H1 (cell line): ENCODE results near the gene PTPRG. TPM values are rescaled to one million over a fixed set of nuclear protein-coding genes. Genes with fewer than 3 reads are reported as not detected.

Source experiments
- CTCF ChIA-PET: fragments of 300-600 bp; sonication (Branson Sonifier 250); formaldehyde crosslinking; loops from one replicate; lab custom pipeline; 2021; ENCODE audit not compliant: partially characterized antibody; lab: Charles Lee
- POLR2A ChIA-PET: fragments of 300-600 bp; sonication (Branson Sonifier 250); formaldehyde crosslinking; loops from one replicate; lab custom pipeline; 2021; ENCODE audit warnings: inconsistent platforms; ENCODE audit not compliant: partially characterized antibody; lab: Charles Lee
- DNase-seq, 2 experiments: peaks; one replicate each; pipeline versions ENCODE4 v3.0.0 to v3.0.0-alpha.2; 2010 to 2022; ENCODE audit warnings: low spot score in 2 of 2, low read depth in 1 of 2, mixed read lengths in 1 of 2
- FAIRE-seq: peaks from 2 replicates; lab custom pipeline; 2011; peaks lifted over from hg19 to GRCh38; lab: Jason Lieb, UNC
- H2AFZ ChIP-seq: 2 replicates; pipeline ENCODE4 v1.8.1; 2012; ENCODE audit warnings: low read length, inconsistent platforms
- H2AK5ac ChIP-seq: 2 replicates; pipeline ENCODE4 v1.6.1; 2013; ENCODE audit warnings: low read depth, low read length
- H2BK120ac ChIP-seq: replicated peaks from 2 replicates; pipeline ENCODE3; 2013; ENCODE audit warnings: low read depth, low read length, inconsistent platforms
- H2BK12ac ChIP-seq: 2 replicates; pipeline ENCODE4 v1.6.1; 2013; ENCODE audit warnings: low read depth, low read length
- H2BK15ac ChIP-seq: 2 replicates; pipeline ENCODE4 v1.6.1; 2013; ENCODE audit warnings: low read length
- H2BK20ac ChIP-seq: 2 replicates; pipeline ENCODE4 v1.6.1; 2013; ENCODE audit warnings: low read length
- H2BK5ac ChIP-seq: 2 replicates; pipeline ENCODE4 v1.6.1; 2013; ENCODE audit warnings: low read depth, low read length
- H3K14ac ChIP-seq: 2 replicates; pipeline ENCODE4 v1.6.1; 2013; ENCODE audit warnings: inconsistent platforms; ENCODE audit not compliant: insufficient read length
- H3K18ac ChIP-seq: 2 replicates; pipeline ENCODE4 v1.6.1; 2013; ENCODE audit warnings: low read length; ENCODE audit errors: extremely low read depth
- H3K23ac ChIP-seq: 2 replicates; pipeline ENCODE4 v1.6.1; 2013; ENCODE audit warnings: inconsistent platforms; ENCODE audit not compliant: insufficient read length
- H3K23me2 ChIP-seq: 2 replicates; pipeline ENCODE4 v1.6.1; 2013; ENCODE audit warnings: low read depth, low read length
- H3K27ac ChIP-seq: 2 replicates; pipeline ENCODE4 v1.6.1; 2011; ENCODE audit warnings: low read depth, low read length, inconsistent platforms
- H3K27me3 ChIP-seq, 4 experiments: replicated peaks in 1 of 4; 1 replicate in 1 of 4; 2 replicates in 3 of 4; pipeline versions ENCODE4 v1.6.1 to v1.8.1; 2011 to 2013; ENCODE audit warnings: low read length in 3 of 4, mild to moderate bottlenecking in 3 of 4, inconsistent platforms in 2 of 4, mixed read lengths in 2 of 4, moderate library complexity in 1 of 4; ENCODE audit not compliant: control insufficient read depth in 3 of 4, insufficient read depth in 3 of 4; ENCODE audit errors: extremely low read depth in 1 of 4
- H3K36me3 ChIP-seq, 4 experiments: 2 replicates each; pipeline versions ENCODE4 v1.6.1 to v1.8.1; 2011 to 2013; ENCODE audit warnings: mild to moderate bottlenecking in 4 of 4, low read length in 3 of 4, moderate library complexity in 2 of 4, control low read depth in 1 of 4, inconsistent platforms in 1 of 4; ENCODE audit not compliant: insufficient read depth in 4 of 4, control insufficient read depth in 2 of 4
- H3K4ac ChIP-seq: replicated peaks from 2 replicates; pipeline ENCODE3; 2013; ENCODE audit warnings: low read length, low read depth, mixed read lengths, inconsistent platforms; ENCODE audit not compliant: insufficient read length
- H3K4me1 ChIP-seq, 4 experiments: replicated peaks in 1 of 4; 1 replicate in 1 of 4; 2 replicates in 3 of 4; pipeline versions ENCODE4 v1.6.1 to v1.8.1; 2011 to 2013; ENCODE audit warnings: low read length in 3 of 4, inconsistent platforms in 2 of 4, mixed read lengths in 1 of 4; ENCODE audit not compliant: insufficient read depth in 4 of 4, control insufficient read depth in 3 of 4
- H3K4me2 ChIP-seq, 2 experiments: 2 replicates each; pipeline versions ENCODE4 v1.6.1 to v1.8.1; 2011 to 2013; ENCODE audit warnings: low read depth in 2 of 2, low read length in 2 of 2, control low read depth in 1 of 2, inconsistent platforms in 1 of 2, mild to moderate bottlenecking in 1 of 2; ENCODE audit not compliant: insufficient read depth in 1 of 2
- H3K4me3 ChIP-seq, 4 experiments: fragments of 200-600, 300-600 bp in 1 of 4; sonication (generic), shearing (Covaris generic), sonication (Bioruptor Twin) in 1 of 4; 2 replicates each; pipeline versions ENCODE4 v1.5.1 to v1.8.1; 2011 to 2016; ENCODE audit warnings: low read length in 4 of 4, low read depth in 3 of 4, control low read depth in 2 of 4, inconsistent platforms in 2 of 4, mild to moderate bottlenecking in 2 of 4, mixed read lengths in 1 of 4, moderate library complexity in 1 of 4; ENCODE audit not compliant: insufficient read depth in 2 of 4; ENCODE audit errors: extremely low read depth in 1 of 4
- H3K56ac ChIP-seq: replicated peaks from 2 replicates; pipeline ENCODE3; 2013; ENCODE audit warnings: low read depth, mild to moderate bottlenecking, mixed read lengths, low read length, inconsistent platforms; ENCODE audit not compliant: insufficient read length
- H3K79me1 ChIP-seq: 2 replicates; pipeline ENCODE4 v1.6.1; 2013; ENCODE audit warnings: low read depth, low read length, control low read depth
- H3K79me2 ChIP-seq, 2 experiments: 2 replicates each; pipeline versions ENCODE4 v1.6.1 to v1.8.1; 2012 to 2013; ENCODE audit warnings: low read length in 2 of 2, mild to moderate bottlenecking in 2 of 2, inconsistent platforms in 1 of 2; ENCODE audit not compliant: insufficient read depth in 2 of 2, control insufficient read depth in 1 of 2
- H3K9ac ChIP-seq, 4 experiments: replicated peaks in 1 of 4; 1 replicate in 1 of 4; 2 replicates in 3 of 4; pipeline versions ENCODE4 v1.6.1 to v1.8.1; 2011 to 2013; ENCODE audit warnings: low read depth in 3 of 4, low read length in 3 of 4, control low read depth in 2 of 4, mild to moderate bottlenecking in 2 of 4, moderate library complexity in 2 of 4, inconsistent platforms in 1 of 4; ENCODE audit errors: extremely low read depth in 1 of 4
- H3K9me3 ChIP-seq, 2 experiments: 2 replicates each; pipeline versions ENCODE4 v1.6.1 to v1.8.1; 2012 to 2013; ENCODE audit warnings: mild to moderate bottlenecking in 2 of 2, moderate library complexity in 2 of 2, control low read depth in 1 of 2, inconsistent platforms in 1 of 2, low read depth in 1 of 2, low read length in 1 of 2, mixed read lengths in 1 of 2; ENCODE audit not compliant: insufficient read depth in 2 of 2
- H4K20me1 ChIP-seq, 2 experiments: replicated peaks in 1 of 2; 2 replicates each; pipeline versions ENCODE3 to v1.8.1; 2011 to 2013; ENCODE audit warnings: inconsistent platforms in 2 of 2, low read length in 2 of 2, mild to moderate bottlenecking in 1 of 2; ENCODE audit not compliant: insufficient read depth in 2 of 2, control insufficient read depth in 1 of 2
- H4K5ac ChIP-seq: 2 replicates; pipeline ENCODE4 v1.6.1; 2013; ENCODE audit warnings: low read length, low read depth, mixed read lengths, inconsistent platforms; ENCODE audit not compliant: insufficient read length
- H4K8ac ChIP-seq: 2 replicates; pipeline ENCODE4 v1.8.0; 2013; ENCODE audit warnings: mild to moderate bottlenecking, moderate library complexity, low read length, inconsistent platforms; ENCODE audit not compliant: insufficient read depth; ENCODE audit errors: extremely low read depth
- H4K91ac ChIP-seq: replicated peaks from 2 replicates; pipeline ENCODE3; 2013; ENCODE audit warnings: low read length, mixed read lengths, inconsistent platforms; ENCODE audit not compliant: insufficient read length
- BACH1 ChIP-seq: IDR thresholded peaks from 2 replicates; pipeline ENCODE4 v1.6.1; 2012; ENCODE audit warnings: low read length, improper control_type of control experiment
- KDM5A ChIP-seq: fragments of 200-600 bp; IDR thresholded peaks from 2 replicates; pipeline ENCODE4 v1.7.1; 2012; ENCODE audit warnings: mild to moderate bottlenecking, low read length, inconsistent platforms, mixed read lengths
- SP2 ChIP-seq: IDR thresholded peaks from 2 replicates; pipeline ENCODE4 v1.6.1; 2012; ENCODE audit warnings: mild to moderate bottlenecking, low read length, inconsistent platforms
- TAF7 ChIP-seq: optimal IDR thresholded peaks from 2 replicates; pipeline ENCODE3; 2011; ENCODE audit warnings: low read depth, mild to moderate bottlenecking, inconsistent platforms, low read length, moderate library complexity, borderline replicate concordance
- TCF12 ChIP-seq: IDR thresholded peaks from 2 replicates; pipeline ENCODE4 v1.6.1; 2011; ENCODE audit warnings: low read depth, mild to moderate bottlenecking, low read length
- TEAD4 ChIP-seq: IDR thresholded peaks from 2 replicates; pipeline ENCODE4 v1.6.1; 2012; ENCODE audit warnings: low read depth, low read length, inconsistent platforms, mixed read lengths
- polyA plus RNA-seq, 7 experiments: library from polyadenylated mRNA; depleted of rRNA in 3 of 7; stranded (reverse) in 5 of 7; unstranded in 2 of 7; fragments of >200 nt in 5 of 7; fragments of 200-250 nt in 2 of 7; gene quantifications; 1 replicate in 5 of 7; 2 replicates in 1 of 7; 4 replicates in 1 of 7; pipeline versions ENCODE4 v1.2.1 to v1.2.3, GENCODE V29; 2011 to 2013; ENCODE audit warnings: missing spikeins in 2 of 7, mixed read lengths in 2 of 7
- total RNA-seq: library from RNA; stranded (reverse); fragmentation: NEBNext Ultra II Directional; extraction: Animal tissue kit (Norgen Biotek cat#: 25700); gene quantifications from 2 replicates; pipeline ENCODE4 v1.2.1, GENCODE V29; 2021
- TF ChIP-seq, protein P1 (sequence below): IDR thresholded peaks from 2 replicates; pipeline ENCODE4 v1.6.1; 2012; ENCODE audit warnings: low read length, inconsistent platforms
- TF ChIP-seq, protein P2 (sequence below): IDR thresholded peaks from 2 replicates; pipeline ENCODE4 v1.6.1; 2011; ENCODE audit warnings: low read length, improper control_type of control experiment
- TF ChIP-seq, protein P3 (sequence below): IDR thresholded peaks from 2 replicates; pipeline ENCODE4 v1.6.1; 2011; ENCODE audit warnings: low read depth, mild to moderate bottlenecking, low read length; ENCODE audit not compliant: insufficient read depth

The PTPRG gene
- total and polyA plus RNA-seq, 2 of the 8 experiments (the other 6 are each of a cell fraction or from before 2014, with no cell fraction given): 23.3 to 96.2 TPM

DNA sequence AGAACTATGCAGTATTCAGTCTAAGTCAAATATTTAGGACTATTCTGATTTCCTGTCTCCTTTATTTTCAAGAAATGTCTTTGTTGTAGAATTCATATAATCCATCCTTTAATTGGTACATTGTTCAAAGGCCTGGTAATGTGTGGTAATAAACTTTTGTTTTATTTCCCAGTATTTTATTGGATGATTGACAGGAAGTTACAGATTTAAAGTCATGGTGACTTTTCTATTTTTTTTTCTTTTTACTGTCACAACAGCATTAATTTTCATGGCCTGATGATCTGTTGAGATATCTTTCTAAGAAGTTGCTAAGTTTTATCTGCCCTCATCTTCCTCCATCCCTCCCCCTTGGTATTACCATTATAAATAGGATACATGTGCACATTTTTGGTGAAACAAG is 161.7 kb downstream of the PTPRG start:
- Histone ChIP-seq H2BK12ac (no peak overlapping the region), H3K79me1 (peaks cover 3% of the 10 kb centered on the region; the same call in 1 of the 2 replicates), H3K36me3 (no peaks in the 10 kb centered on the region; a peak in 1 of 8 replicates), H3K4me3 (no peak overlapping the region), H4K20me1 (no peaks in the 10 kb centered on the region), H3K18ac (no peak overlapping the region), H2BK120ac (no peak overlapping the region), H3K9me3 (no peaks in the 10 kb centered on the region), H3K27ac (no peak overlapping the region), H2BK15ac (no peak overlapping the region), H3K4me2 (no peak overlapping the region), H3K9ac (no peak overlapping the region), H3K4ac (no peak overlapping the region), H3K4me1 (peaks cover 2 to 22% (median 7%) of the 10 kb centered on the region in 4 experiments; a peak in 5 of 7 replicates), H3K23me2 (no peaks in the 10 kb centered on the region), H4K8ac (no peak overlapping the region), H3K14ac (no peak overlapping the region), H4K5ac (no peak overlapping the region), H3K79me2 (peaks cover 0 to 97% of the 10 kb centered on the region in 2 experiments; a peak in 3 of 4 replicates), H3K23ac (no peak overlapping the region), H2AFZ (no peak overlapping the region), H3K27me3 (no peaks in the 10 kb centered on the region), H4K91ac (no peak overlapping the region), H2BK5ac (no peak overlapping the region), H2AK5ac (no peak overlapping the region), H2BK20ac (no peak overlapping the region), H3K56ac (no peak overlapping the region)
- ChIA-PET POLR2A (no interaction called here), CTCF (no interaction called here)
- DNase-seq (no peak), FAIRE-seq (no peak)
- TF ChIP-seq SP2: no peak
- TF ChIP-seq KDM5A: no peak
- TF ChIP-seq, protein P1, sequence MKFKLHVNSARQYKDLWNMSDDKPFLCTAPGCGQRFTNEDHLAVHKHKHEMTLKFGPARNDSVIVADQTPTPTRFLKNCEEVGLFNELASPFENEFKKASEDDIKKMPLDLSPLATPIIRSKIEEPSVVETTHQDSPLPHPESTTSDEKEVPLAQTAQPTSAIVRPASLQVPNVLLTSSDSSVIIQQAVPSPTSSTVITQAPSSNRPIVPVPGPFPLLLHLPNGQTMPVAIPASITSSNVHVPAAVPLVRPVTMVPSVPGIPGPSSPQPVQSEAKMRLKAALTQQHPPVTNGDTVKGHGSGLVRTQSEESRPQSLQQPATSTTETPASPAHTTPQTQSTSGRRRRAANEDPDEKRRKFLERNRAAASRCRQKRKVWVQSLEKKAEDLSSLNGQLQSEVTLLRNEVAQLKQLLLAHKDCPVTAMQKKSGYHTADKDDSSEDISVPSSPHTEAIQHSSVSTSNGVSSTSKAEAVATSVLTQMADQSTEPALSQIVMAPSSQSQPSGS: no peak
- TF ChIP-seq BACH1: no peak
- no peak for TF ChIP-seq TAF7
- TF ChIP-seq TCF12: no peak
- no peak for TF ChIP-seq TEAD4
- TF ChIP-seq, protein P2, sequence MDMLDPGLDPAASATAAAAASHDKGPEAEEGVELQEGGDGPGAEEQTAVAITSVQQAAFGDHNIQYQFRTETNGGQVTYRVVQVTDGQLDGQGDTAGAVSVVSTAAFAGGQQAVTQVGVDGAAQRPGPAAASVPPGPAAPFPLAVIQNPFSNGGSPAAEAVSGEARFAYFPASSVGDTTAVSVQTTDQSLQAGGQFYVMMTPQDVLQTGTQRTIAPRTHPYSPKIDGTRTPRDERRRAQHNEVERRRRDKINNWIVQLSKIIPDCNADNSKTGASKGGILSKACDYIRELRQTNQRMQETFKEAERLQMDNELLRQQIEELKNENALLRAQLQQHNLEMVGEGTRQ: no peak
- TF ChIP-seq, protein P3, sequence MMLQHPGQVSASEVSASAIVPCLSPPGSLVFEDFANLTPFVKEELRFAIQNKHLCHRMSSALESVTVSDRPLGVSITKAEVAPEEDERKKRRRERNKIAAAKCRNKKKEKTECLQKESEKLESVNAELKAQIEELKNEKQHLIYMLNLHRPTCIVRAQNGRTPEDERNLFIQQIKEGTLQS: no peak
